Hematopoietic multipotent progenitor cell treated with erythropoietin and hydrocortisone succinate and interleukin-3 and kit ligand, for 15 days (in vitro differentiated cells): ENCODE measurements around the gene PDZD7.
A peak's percentile ranks its signal among the peaks of the same experiment; 100 is the strongest.
"Not testable (repeated sequence)": the region's sequence is repeated elsewhere in the genome, so short reads cannot be mapped to it uniquely, and the experiment has no call there.

ENCODE experiments used
- DNase-seq: peaks from one replicate; pipeline ENCODE4 v3.0.0-alpha.2; 2015; ENCODE audit warnings: low spot score

The PDZD7 gene

DNA sequence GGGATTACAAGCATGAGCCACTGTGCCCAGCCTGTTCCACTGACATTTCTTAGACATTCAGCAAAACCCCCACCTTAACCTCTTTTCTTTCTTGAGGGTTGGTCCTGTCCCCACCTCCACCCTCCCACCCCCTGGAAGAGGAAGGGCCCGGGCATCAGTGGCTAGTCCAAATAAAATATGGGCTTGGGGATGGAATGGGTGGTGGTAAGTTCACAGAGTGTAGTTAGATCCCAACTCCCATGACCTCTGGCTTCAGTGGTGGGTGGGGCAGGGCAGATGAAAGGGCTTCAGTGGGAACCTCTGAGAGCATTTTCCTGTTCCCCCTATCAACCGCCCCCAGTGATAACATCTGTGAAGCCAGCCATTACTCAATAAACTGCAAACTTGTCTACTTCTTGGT, 9.9 kb upstream of the PDZD7 start:
- DNase-seq, result no peak

DNA sequence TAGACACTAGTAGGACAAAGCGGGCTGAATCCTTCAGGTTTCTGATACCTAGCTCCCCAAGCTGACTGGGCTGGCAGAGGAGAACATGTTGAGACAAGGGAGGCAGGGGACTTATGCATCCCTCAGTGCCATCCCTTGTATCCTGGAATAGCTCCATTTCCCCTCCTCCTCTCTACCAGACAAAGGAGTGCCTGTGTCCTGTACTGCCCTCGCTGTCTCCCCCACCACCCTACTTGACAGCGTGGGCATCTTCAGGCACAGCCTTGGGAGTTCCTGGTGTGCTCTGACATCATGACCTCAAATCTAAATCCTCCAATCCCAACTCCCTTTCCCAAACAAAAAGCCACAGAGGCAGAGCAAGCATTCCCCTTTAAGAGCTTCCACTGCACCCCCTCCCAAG, 9.1 kb upstream of the PDZD7 start:
- no peak for DNase-seq

DNA sequence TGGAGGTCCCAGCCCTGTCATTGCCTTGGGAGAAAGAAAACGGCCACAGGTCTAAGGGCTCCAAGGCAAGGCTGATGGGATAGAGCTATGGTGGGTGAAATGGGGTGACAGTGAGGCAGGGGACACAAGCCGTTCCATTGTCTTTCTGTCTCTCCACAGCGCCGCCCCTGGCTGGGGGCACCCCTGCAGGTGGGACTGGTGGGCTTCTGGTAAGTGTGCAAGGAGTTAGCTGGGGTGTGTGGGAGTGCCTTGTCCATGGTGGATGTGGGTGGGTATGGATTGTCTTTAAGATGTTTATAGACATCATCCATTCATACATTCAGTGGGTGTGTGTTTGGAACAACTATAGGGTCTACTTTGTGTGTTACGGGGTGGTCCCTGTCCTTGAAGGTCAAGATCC, 7.6 kb upstream of the PDZD7 start:
- DNase-seq, result no peak

DNA sequence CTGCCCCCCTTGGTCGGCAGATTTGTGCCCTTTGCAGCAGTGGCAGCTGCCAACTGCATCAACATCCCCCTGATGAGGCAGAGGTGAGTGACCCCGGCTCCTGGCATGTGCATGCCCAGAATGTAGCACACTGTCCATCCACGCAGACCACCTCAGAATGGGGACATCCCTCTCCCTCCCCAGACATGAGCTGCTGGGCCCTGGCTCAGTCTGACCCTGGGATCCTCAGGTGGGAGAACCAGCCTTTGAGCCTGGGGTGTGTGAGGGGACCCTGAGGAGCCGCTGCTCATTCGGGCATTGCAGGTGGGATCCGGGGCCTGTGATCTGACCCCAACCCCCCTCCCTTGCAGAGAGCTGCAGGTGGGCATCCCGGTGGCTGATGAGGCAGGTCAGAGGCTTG, 5.8 kb upstream of the PDZD7 start:
- DNase-seq, result no peak

DNA sequence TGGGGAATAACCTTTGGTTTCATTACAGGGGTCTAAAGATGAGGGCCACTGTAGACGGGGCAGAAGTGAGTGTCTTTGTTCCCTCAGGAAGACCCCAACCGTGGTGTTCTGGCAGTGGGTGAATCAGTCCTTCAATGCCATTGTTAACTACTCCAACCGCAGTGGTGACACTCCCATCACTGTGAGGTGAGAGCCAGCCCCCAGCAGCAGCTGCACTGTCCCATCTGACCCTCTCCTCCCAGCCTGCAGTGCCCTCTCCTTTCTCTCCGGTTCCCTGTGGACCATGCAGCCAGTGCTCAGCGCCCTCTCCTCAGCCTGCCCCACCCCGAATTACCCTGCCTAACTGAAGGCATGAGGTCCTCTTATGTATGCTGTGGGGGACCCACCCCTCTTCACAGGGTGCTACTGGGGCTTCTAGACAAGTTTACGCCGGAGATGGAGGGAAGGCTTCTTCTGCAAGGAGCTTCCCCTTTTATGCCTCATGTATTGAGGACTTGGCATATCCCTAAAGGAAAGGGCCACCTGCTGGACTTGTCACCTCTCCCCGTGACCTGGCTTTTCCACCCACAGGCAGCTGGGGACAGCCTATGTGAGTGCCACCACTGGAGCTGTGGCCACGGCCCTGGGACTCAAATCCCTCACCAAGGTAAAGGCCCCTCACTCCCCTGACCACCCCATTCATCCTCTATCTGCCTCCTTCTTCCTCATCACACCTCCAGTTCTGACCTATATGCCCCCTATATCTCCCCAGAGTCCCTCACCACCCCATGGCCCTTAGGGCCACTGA, 5.2 kb upstream of the PDZD7 start:
- no peak for DNase-seq

DNA sequence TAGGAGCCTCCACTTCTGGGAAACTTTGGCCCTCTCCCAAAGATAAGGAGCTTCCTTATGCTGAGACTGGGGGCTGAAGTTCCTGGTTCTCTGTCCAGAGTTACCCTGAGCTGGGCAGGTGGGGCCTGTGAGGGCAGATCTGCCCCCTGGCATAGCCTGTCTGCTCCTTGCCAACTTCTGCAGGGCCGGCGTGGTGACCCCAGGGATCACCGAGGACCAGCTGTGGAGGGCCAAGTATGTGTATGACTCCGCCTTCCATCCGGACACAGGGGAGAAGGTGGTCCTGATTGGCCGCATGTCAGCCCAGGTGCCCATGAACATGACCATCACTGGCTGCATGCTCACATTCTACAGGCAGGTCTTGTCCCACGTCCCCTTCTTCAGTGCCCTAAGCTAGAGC, 4.4 kb upstream of the PDZD7 start:
- DNase-seq, result no peak

DNA sequence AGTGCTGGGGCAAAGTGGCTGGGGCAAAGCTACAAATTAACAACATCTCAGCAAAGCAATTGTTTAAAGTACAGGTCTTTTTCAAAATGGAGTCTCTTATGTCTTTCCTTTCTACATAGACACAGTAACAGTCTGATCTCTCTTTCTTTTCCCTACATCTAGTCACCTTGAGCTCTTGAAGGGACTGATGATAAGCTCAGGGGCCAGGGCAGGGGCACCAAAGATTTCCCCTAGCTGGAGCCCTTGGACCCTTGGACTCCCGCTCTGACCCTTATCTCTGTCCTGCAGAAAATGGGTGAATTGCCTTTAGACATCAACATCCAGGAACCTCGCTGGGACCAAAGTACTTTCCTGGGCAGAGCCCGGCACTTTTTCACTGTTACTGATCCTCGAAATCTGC, 3.5 kb upstream of the PDZD7 start:
- not testable (repeated sequence) for DNase-seq

DNA sequence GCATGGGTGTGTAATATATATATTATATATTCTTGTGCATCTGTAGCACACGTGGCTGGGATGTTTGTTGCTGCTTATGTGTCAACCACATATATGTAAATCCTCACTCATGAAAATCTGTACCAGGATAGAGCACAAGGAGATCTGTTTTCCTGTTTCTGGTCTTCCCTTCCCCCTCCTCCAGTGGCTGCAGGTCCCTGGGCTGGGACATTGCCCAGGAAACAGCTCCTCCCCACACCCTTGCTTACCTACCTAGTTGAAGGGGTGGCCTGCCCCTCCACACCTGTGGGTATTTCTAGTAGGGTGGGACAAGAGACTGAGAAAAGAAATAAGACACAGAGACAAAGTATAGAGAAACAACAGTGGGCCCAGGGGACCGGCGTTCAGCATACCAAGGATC, 2.3 kb upstream of the PDZD7 start:
- no peak for DNase-seq

DNA sequence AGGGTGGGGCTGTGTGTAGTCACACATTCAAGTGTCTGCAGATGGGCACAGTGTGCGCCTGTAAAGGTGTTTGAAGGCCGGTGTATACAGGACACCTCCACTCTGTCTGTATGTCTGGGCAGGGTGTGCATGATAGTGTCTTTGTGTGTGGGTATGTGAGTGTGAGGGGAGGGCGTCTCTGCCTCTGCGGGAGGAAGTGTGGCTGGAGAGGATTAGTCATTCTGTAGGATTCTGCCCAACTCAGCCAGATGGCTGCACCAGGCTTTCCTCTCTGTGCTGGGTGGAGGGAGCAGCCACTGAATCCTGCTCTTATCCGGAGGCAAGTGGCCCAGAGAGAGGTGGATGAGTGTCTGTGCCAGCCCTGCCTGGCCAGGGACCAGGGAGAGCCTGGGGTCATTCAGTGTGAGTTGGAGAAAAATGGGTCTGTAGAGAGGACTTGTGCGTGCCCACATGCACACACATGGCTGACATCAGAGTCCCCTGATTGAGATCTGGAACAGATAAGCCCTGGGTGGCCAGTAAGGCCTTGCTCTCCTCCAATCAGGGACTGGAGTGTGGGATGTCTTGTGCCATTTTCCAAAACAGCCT, 1.8 kb upstream of the PDZD7 start:
- no peak for DNase-seq

DNA sequence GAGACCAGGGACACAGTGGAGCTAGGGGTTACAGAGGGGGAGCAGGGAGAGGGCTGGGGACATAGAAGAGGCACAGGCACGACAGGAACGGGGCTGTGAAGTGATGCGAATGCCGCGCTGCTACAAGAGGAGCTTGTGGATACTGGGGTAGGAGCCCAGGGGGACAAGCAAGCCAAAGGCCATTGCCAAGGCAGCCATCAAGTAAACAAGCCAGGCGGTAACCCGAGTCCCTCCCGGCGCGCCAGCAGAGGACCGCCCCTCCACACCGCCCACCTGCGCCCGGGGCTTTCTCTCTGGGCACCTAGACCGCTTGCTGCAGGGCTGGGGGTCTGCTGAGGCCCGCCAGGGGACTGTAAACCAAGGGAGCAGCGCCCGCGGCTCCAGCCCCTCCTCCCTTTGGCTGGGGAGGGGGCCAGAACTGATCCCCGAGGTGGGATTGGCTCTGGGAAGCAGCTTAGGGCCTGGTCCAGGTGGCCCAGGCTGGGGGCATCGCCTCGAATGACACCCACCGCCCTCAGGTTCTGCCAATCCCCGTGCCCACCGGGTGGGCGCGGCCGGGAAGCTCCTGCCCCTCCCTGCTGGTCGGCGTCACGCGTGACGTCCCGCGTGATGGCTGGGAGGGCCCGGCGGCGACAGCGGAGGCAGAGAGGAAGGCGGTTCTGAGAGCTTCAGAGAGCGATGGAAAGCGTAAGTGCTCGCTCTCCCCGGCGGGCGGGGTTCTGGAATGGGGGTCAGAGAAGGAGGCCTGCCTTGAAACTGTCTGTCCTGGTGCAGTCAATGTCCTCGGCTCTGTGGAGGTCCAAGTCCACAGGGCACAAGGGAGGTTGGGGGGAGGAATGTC, 1.1 kb upstream of the PDZD7 start:
- peak; percentile 63 for DNase-seq

DNA sequence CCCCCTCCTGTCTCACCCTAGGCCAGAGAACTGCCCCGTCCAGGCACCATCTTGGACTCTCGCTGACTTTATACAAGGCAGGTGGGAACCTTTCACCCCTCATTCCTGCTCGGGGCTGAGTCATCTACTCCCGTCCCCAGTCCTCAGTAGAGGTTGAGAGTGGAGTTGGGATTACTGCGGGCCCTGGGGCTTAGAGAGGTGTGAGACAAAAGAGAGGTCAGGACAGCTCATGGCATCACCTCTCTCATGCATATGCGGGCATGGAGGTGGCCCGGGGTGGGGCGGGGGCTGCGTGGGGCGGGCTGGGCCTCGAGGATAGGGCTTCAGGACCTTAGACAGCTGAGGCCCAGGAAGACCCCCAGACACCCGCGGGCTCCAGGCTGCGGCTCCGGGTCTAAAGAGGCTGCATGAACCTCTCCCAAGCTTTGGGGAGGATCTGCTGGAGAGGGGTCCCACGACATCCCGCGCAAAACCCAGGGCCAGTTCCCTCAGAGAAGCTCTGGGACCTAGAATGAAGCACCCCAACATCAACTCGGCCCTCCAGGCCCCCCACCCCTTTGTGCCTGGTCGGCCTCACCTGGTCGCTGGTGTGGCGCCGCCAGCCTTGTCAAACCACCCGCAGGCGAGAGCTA, 317 bp downstream of the PDZD7 start:
- DNase-seq, result no peak

DNA sequence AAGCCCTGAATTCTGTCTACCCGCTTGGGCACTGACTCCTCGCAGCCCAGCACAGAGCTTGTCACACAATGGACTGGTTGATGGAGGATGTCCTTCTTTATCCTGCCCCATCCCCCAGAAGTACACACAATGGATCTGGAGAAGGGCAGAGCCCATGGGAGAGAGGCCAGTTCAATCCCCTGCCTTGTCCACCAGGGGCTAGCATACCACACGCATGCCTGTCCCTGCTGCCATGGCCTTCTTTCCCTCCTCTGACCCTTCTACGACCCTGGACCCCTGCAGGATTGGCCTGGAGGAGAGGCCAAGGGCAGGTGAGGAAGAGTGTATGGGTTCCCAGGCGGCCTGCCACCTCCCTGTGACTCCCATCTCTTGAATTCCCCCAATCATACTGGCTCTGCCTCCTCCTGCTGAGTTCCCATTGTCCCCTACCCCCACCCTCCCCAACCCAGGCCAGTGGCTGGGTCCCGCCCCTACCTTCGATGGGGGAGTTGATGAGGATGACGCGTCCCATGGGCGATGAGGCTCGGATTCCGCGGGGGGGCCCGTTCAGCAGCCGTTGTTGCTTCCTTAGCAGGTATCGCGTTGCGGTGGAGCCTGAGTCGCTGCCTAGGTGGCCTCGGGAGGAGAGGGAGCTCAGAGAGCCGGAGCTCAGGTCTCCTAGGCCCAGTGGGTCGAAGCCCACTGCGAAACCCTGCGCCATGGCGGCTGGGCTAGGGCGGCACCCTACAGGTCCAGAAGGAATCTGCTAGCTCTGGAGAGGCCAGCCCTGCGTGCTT, 1.2 kb downstream of the PDZD7 start:
- DNase-seq, result no peak

DNA sequence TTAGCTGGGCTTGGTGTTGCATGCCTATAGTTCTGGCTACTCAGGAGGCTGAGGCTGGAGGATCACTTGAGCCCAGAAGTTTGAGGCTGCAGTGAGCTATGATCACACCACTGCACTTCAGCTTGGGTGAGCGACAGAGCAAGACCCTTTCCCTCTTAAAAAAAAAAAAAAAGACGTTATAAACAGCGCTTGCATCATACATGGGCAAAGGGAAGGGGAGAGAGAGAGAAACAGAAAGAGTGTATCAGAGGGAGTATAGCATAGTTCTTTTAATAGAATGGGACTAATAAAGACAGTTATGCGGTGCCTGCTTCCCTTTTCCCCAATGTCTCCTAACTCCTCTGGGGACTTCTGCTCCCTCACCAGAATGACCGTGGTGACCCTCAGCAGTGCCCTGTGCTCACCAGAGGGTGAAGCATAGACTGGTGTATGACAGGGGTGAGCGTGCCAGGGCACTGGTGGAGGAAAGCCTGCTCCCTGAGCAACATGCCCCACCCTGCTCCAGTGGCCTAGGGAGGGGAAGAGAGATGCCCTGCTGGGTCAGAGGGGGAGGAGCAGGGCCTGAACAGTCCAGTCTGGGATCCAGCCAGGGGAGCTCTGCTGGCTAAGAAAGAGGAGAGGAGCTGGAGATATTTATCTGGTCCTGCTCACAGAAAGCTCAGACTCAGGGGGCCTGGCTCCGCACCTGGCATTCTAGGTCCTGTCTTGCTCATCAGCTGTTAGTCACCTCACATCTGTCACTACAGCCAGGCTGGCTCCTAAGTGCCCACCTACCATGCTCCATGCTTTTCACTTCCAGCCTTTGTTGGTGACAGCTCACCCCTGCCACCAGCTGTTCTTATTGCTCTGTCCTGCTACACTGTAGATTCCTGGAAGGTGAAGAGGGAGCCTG, 2.2 kb downstream of the PDZD7 start:
- no peak for DNase-seq

DNA sequence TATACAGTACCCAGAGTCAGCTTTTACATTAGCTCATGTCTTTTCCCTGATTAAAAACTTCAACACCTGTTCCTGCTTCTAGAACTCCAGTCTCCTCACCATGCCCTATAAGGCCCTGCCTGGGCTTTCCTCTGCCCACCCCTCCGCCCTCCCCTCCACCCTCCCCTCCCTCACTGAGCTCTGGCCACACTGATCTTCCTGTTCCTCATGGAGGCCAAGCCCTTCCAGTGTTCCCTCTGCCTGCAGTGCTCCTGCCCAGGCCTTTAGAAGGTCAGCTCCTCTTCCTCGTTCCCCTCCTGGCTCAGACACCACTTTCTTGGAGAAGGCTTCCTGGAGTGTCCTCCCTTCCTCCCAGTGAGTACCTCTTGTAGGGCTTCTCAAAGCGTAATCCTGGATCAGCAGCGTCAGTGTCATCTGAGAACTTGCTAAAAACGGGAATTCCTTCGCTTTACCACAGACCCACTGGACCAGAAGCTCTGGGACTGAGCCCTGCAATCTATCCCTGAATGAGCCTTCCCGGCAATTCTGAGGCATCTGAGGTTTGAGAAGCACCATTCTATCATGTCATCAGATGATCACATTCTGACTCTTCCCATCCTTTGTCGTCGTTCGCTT, 3.7 kb downstream of the PDZD7 start:
- DNase-seq, result no peak

DNA sequence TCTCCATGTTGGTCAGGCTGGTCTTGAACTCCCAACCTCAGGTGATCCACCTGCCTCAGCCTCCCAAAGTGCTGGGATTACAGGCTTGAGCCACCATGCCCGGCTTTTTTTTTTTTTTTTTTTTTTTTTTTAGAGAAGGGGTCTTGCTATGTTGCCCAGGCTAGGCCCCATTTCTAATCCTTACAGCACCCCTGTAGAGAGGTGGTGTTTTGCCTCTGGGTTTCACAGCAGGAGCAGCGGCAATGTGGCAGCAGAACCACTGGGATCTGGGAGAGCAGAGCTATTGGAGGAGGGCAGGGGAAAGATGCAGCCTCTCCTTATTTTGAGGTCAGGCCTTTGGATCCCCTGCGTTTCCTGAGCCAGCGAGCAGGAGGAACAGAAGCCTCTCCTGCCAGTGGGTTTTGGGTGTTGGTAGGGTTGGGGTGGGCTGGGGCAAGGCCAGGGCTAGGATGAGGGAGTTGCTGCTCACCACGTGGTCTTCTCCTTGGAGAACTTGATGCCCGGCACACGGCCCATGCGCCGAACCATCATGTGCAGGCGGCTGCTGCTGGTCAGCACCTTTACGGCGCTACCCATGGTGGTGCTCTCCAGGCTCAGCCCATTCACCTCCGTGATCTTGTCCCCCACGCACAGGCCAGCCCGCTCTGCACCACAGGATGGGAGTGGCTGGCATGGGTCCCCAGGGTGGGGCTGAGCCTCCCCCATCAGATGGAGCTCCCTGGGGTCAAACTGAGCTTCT, 7.8 kb downstream of the PDZD7 start:
- no peak for DNase-seq

DNA sequence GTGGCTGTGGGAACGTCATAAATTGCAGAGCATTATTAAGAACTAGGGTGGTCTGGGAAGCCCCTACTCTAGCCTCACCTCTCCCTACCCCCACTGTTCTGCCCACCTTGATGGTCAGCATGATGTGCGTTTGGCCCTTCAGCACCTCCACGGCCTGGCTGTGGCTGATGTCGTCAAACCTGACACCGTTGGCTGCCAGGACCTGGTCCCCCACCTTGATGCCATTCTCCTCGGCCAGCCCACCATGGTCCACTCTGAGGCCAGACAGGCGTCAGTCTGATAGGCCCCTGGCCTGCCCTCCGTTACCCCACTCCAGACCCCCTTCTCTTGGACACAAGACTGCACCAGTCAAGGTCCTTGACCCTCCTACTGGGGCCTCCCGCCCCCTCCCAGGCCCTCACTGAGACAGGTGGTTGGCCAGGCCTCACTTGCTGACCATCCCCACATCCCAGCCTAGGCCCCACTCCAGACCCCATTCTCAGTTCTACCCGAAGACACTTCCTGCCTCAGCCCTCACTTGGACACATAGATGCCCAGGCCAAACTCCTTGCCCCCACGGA, 9.2 kb downstream of the PDZD7 start:
- DNase-seq, result no peak

DNA sequence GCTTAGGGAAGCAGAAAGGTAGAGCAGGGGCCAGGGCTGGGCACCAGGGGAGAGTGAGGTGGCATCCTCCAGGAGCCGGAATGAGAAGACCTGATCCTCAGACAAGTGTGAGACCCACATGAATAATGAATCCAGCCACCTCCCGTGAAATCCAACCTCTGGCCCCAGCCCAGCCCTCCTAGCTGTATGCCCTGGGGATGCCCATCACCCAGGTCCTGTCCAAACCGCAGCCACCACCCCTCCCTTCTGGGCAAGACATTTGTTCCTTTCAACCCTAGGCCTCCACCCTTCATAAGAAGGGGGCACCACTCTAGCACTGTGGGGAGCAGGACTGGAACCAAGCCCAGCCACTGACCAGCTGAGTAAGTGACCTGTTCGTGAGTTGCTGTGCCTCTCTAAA, 9.7 kb downstream of the PDZD7 start:
- no peak for DNase-seq

DNA sequence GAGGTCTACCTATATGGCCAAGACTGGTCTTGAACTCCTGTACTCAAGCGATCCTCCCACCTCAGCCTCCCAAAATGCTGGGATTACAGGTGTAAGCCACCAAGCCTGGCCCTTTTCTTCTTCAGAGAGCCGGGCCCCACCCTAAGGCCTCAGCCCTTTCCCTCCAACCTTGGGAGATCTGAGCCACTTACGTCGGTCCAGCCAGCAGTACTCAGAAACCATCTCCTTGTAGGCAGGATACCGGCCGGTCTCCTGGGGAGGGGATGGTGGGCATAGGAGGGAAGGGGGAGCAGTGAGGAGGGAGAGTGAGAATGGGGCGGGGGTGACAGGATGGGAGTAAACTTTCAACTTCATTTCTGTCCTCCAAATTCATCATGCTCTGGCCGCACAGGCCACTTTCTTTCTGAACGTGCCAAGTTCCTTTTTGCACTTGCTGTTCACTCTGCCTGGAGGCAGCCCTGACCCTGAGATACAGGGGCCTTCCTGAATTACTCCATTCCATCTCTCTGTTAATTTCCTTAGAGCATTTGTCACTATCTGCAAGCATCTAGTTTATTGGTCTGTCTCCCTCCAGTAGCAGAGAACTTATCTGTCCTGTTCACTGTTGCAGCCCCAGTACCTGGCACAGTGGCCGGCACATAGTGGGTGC, 10.4 kb downstream of the PDZD7 start:
- no peak for DNase-seq

DNA sequence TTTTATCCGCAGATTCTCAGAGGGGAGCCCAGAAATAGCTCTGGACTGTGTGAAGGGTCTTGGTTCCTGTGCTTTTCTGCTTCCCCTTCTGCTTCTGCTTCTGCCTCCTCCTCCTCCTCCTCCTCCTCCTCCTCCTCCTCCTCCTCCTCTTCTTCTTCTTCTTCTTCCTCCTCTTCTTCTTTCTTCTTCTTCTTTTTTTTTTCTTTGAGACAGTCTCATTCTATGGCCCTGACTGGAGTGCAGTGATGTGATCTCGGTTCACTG, 11.6 kb downstream of the PDZD7 start:
- DNase-seq, result no peak
